Germinal center (tissue), 1 donor: ENCODE measurements around the gene NINJ2.

Experiments
- DNase-seq: peaks from one replicate; pipeline ENCODE4 v3.0.0; 2012; ENCODE audit warnings: mixed read lengths, low spot score

Gene NINJ2

GRCh38 chr12:673849-674248, 10.6 kb upstream of the NINJ2 start:
- no peak for DNase-seq

GRCh38 chr12:669576-669945, 6.3 kb upstream of the NINJ2 start:
- DNase-seq: no peak

GRCh38 chr12:668090-668481, 4.8 kb upstream of the NINJ2 start:
- DNase-seq: no peak

GRCh38 chr12:666766-667308, 3.6 kb upstream of the NINJ2 start:
- DNase-seq: no peak

DNA sequence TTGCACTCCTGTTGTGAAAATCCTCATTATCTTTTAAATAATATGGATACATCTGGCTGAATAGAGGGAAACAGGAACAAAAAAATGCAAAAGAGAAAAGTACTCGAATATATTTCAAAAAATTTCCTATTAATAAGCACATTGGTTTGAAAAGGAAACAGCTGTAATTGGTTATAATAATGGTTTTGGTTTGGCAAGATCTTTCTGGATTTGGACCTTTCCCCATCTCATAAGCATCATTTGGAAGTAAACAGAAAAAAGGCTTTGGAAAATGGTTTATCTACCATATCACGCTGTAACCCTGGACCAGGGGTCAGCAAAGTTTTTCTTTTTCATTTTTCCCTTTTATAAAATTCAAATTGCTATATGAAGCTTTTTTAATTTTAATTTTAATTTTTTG, 2.8 kb upstream of the NINJ2 start:
- DNase-seq: no peak

DNA sequence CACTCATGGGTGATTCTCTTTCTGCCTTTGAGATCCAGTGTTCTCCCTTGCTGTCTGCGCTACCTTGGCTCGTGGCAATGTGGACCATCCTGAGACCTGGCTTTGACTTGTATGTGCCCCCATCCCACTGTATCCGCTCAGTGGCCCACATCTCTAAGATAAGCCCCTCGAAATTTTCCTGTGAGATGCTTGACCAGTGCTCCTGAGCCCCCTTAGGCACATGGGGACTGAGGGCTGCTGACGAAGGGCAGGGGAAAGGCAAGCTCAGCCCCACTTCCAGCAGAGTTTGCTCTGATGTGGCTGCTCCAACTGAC, 1.5 kb upstream of the NINJ2 start:
- no peak for DNase-seq

DNA sequence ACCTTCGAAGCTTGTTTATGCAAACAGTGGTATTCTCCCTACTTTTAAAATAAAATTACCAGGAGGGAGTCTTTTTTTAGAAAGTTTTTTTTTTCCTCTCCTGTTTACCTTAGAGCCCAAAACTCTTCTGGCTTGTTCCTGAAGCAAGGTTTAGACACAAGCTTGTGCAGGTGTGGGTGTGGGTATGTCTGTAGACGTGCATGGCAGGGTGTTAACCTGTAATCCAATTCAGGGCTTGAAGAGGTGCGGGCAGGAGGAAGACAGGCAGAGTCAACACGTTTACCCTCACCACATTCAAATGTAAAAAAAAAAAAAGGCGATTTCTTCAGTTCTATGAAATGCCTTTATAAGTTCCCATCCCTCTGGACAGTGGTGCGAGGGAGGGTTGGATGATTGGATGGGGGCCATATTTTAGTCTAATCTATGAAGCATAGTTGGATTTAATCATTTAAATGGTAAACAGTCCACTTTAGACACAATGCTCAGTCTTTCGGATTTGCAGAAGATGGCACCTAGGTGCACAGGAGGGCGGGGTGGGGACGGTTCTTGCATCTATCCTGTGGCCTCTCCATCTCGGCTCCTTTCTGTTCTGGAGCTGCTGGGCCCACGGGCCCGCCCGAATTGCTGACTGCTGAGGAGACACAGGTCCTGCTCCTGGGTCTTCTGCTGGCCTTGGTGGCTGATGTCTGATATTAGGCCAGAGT, 982 bp upstream of the NINJ2 start:
- no peak for DNase-seq

- DNase-seq: no peak
These were observed 516 bp downstream of the NINJ2 start for GRCh38 chr12:662566-663292.

DNA sequence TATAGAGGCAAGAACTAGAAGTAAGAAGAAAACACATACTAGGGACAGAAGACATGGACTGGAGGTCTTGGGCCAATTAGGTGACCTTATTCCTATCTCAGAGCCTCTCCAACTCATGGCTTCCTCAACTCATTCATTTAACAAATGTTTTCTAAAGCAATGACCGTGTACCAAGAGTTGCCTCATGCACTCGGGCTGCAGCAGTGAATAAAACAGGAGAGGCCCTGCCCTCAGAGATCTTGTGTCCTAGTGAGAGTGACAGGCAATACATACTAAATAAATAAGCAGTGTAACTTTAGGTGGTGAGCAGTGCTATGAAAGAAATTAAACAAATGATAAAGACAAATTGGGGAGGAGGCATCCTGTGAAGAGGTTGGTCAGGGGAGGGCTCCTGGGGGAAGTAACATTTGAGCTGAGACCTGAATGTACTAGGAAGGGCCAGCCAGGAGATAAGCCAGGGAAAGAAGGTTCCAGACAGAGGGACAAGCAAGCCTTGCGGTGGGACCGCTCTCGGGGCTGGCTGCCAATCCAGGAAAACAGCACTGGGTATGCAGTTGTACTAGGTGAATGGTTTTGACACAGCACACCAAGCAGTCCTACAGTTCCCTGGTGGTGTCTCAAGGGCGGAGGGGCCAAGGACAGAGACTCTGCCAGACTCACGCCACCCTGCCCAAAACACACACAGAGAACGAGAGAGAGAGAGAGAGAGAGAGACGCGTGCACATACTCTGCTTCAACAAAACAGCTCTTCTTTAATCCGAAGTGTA, 1.3 kb downstream of the NINJ2 start:
- DNase-seq: no peak

DNA sequence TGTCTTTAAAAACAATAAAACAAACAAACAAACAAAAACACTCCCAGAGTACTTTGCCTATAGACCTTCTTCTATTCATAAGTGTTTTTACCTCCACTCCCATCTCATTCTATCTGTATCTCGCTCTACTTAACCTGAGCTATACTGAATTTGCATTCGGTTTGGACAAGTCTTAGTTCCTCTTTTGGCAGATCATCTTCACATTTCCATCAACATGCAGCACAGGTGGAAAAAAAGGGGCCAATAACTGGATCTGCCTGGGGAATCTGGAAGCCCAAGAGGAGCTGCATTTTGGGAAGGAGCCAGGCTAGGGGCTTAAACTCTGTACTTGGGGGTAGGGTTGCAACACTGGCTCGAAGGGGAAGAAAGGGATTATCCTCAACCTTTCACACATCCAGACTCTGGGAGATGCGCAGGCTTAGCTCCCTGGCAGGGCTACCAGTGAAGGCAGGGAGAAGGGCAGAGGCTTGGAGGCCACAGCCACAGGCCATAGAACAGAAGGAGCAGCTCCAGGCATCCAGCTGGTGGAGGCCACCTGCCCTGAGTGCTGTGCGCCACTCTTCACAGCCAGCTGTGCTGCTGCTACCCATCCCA, 4.1 kb downstream of the NINJ2 start:
- DNase-seq: peak; percentile 67

- DNase-seq: no peak
These were observed 12.3 kb downstream of the NINJ2 start for GRCh38 chr12:650983-651382.

GRCh38 chr12:647385-648085, 15.7 kb downstream of the NINJ2 start:
- DNase-seq: no peak

GRCh38 chr12:646442-647384, 16.5 kb downstream of the NINJ2 start:
- DNase-seq: no peak

- no peak for DNase-seq
These were observed 17.6 kb downstream of the NINJ2 start for GRCh38 chr12:645563-646071.

GRCh38 chr12:644818-645552, 18.3 kb downstream of the NINJ2 start:
- DNase-seq: no peak

DNA sequence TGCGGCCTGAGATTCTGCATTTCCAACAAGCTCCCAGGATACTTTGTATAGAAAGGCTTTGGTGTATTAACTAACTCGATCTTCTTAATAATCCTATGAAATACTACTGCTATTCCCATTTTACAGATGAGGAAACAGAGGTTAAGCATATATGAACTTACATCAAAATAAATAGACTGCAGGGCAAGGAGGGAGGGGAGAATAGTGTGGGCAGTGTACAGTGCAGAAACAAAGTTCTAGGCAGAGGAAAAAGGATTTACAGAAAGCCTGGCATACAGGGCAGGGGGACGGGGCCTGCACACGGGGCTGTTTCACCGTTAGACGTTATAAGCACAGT, 19.0 kb downstream of the NINJ2 start:
- DNase-seq: no peak

DNA sequence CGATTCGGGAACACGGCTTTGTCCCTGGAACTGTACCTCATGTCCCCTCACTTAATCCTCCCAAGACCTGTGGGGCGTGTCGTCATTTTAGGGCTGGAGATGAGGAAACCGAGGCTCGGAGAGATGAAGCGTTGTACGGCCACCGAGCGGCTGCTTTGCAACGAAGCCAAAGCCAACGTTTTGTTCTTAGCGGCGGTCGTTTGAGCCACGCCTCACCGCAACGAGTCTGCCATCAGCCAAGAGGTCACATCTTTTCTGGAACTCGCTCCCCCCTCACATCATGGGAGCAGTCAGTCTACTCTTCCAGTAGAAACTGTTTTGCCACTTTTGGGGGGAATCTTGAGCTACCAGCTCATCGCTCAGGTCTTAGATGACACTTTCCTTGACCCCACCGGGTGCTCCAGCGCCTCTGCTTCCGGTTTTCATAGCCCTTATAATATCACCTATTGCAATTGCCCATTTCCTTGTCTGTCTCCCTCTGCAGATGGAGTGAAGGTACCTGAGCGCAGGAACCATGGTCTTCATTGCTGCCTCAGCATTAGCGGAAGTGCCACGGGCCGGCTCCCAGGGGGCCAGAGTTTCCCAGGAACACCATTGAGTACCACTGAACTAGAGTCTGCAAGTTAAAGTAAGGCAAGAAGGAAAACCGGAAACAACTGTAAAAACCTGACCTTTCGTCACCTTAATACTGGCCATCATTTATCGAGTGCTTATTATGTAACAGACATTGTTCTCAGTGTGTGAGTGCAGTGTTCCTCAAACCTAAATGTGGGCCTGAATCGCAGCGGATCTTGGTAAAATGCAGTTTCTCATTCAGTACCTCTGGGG, 19.6 kb downstream of the NINJ2 start:
- peak; percentile 35 for DNase-seq

GRCh38 chr12:642633-643474, 20.4 kb downstream of the NINJ2 start:
- DNase-seq: peak; percentile 85
